ENCODE measurements around the gene TXNRD1. TPM values are rescaled to one million over a fixed set of nuclear protein-coding genes. Genes with fewer than 3 reads are reported as not detected.

The TXNRD1 gene
- total and polyA plus RNA-seq, 2 of the 8 experiments (the other 6 are each of a cell fraction or from before 2014, with no cell fraction given), result 56.8 to 127 TPM

DNA sequence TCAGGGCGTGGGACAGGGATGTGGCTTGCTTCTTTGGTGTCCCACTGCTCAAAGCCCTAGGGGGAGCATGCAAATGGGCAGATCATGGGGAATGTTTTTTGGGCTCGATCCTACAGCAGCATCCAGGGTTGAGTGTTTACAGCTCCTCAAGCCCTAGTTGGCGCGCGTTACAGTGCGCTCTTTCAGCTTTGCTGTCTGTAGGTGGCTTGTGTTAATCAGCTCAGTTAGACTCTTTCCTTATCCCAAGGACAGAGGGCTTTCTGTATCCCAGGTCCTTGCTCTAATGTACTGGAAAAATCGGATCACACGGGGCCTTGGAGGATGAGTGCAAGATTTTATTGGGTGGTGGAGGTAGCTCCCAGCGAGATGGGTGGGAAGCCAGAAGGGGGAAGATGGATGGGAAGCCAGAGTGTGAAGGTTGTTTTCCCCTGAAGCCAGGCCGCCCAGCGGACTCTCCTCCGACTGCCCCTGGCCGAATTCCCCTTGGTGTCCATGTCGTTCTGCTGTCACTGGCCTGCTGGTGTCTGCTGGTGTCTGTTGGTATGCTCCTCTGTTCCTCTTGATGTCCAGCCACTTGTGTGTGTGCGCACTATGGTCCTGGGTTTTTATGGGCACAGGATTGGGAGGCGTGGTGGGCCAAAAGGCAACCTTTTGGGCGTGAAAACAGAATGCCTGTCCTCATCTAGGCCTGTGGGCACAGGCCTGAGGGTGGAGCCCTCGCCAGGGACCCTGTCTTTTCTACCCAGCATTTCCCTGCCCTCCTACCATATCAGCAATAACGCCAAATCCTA is 10.7 kb upstream of the TXNRD1 start:
- no peak overlapping the region for H3K23ac ChIP-seq (ENCODE audit: insufficient read length)
- H3K36me3 ChIP-seq (ENCODE audit: control insufficient read depth in 2 of 4, insufficient read depth in 4 of 4, low read length in 3 of 4), result no peaks in the 10 kb centered on the region
- H2BK5ac ChIP-seq (ENCODE audit: low read depth, low read length), result 0 out of 2 replicates have a peak overlapping the region, but pooled peaks have one; percentile 37
- peak overlapping the region; percentile 28 for H3K4ac ChIP-seq (replicated peaks; ENCODE audit: insufficient read length, low read depth, low read length)
- H3K4me1 ChIP-seq (replicated peaks in 1 of 4; ENCODE audit: control insufficient read depth in 3 of 4, insufficient read depth in 4 of 4, low read length in 3 of 4), result peaks cover 0 to 4% (median 0%) of the 10 kb centered on the region in 4 experiments; a peak in 1 of 7 replicates
- no peak overlapping the region for H3K9ac ChIP-seq (replicated peaks in 1 of 4; ENCODE audit: extremely low read depth in 1 of 4, low read depth in 3 of 4, low read length in 3 of 4)
- no peak overlapping the region for H3K56ac ChIP-seq (replicated peaks; ENCODE audit: insufficient read length, low read depth, low read length)
- H2BK120ac ChIP-seq (replicated peaks; ENCODE audit: low read depth, low read length), result no peak overlapping the region
- H3K18ac ChIP-seq (ENCODE audit: extremely low read depth, low read length), result no peak overlapping the region
- CTCF ChIA-PET (ENCODE audit: partially characterized antibody), result interaction anchor here (0.7 to 8.5 kb wide), 9 partner anchors 9 to 177 kb away, joined by 3 to 75 read pairs (median 3); partner anchors contain the start of gene TXNRD1
- H2AK5ac ChIP-seq (ENCODE audit: low read depth, low read length), result no peak overlapping the region
- no peaks in the 10 kb centered on the region for H3K79me1 ChIP-seq (ENCODE audit: low read depth, low read length)
- H2AFZ ChIP-seq (ENCODE audit: low read length), result peak overlapping the region; percentile 63; the same call in 1 of the 2 replicates
- H4K5ac ChIP-seq (ENCODE audit: insufficient read length, low read depth, low read length), result no peak overlapping the region
- no peak overlapping the region for H3K4me2 ChIP-seq (ENCODE audit: insufficient read depth in 1 of 2, low read depth in 2 of 2, low read length in 2 of 2)
- H2BK20ac ChIP-seq (ENCODE audit: low read length), result no peak overlapping the region
- POLR2A ChIA-PET (ENCODE audit: partially characterized antibody), result no interaction called here
- TF ChIP-seq BACH1 (IDR thresholded peaks at IDR 0.05; ENCODE audit: low read length) (no peak), TAF1 (IDR thresholded peaks at IDR 0.05; ENCODE audit: low read depth, low read length) (no peak), SIX5 (IDR thresholded peaks at IDR 0.05; ENCODE audit: low read depth, low read length) (no peak), PHF8 (conservative IDR thresholded peaks at IDR 0.05; ENCODE audit: low read depth, low read length) (no peak)
- TF ChIP-seq, protein P1, sequence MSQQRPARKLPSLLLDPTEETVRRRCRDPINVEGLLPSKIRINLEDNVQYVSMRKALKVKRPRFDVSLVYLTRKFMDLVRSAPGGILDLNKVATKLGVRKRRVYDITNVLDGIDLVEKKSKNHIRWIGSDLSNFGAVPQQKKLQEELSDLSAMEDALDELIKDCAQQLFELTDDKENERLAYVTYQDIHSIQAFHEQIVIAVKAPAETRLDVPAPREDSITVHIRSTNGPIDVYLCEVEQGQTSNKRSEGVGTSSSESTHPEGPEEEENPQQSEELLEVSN (IDR thresholded peaks at IDR 0.05), result no peak
- no peaks in the 10 kb centered on the region for H3K27me3 ChIP-seq (replicated peaks in 1 of 4; ENCODE audit: control insufficient read depth in 3 of 4, extremely low read depth in 1 of 4, insufficient read depth in 3 of 4, low read length in 3 of 4)
- peaks cover 0 to 3% of the 10 kb centered on the region in 2 experiments; a peak in 1 of 4 replicates for H3K9me3 ChIP-seq (ENCODE audit: insufficient read depth in 2 of 2, low read depth in 1 of 2, low read length in 1 of 2)
- no peaks in the 10 kb centered on the region for H4K20me1 ChIP-seq (replicated peaks in 1 of 2; ENCODE audit: control insufficient read depth in 1 of 2, insufficient read depth in 2 of 2, low read length in 2 of 2)
- no peak overlapping the region for H3K4me3 ChIP-seq (ENCODE audit: extremely low read depth in 1 of 4, insufficient read depth in 2 of 4, low read depth in 3 of 4, low read length in 4 of 4)
- H3K27ac ChIP-seq (ENCODE audit: low read depth, low read length), result no peak overlapping the region
- H4K91ac ChIP-seq (replicated peaks; ENCODE audit: insufficient read length, low read length), result no peak overlapping the region
- DNase-seq (ENCODE audit: low read depth in 1 of 2, low spot score in 2 of 2) (no peak), FAIRE-seq (no peak)
- H4K8ac ChIP-seq (ENCODE audit: extremely low read depth, insufficient read depth, low read length), result no peak overlapping the region; the same call in 1 of the 2 replicates
- H2BK12ac ChIP-seq (ENCODE audit: low read depth, low read length), result no peak overlapping the region
- no peaks in the 10 kb centered on the region for H3K79me2 ChIP-seq (ENCODE audit: control insufficient read depth in 1 of 2, insufficient read depth in 2 of 2, low read length in 2 of 2)
- WGBS, 2 experiments (ENCODE audit: extremely low coverage in 1 of 2, insufficient coverage in 1 of 2, insufficient read length in 1 of 2, insufficient replicate concordance in 2 of 2, low coverage in 1 of 2, low lambda C conversion rate in 2 of 2, missing lambda C conversion rate in 1 of 2), result 89% methylated on average over 19 of the region's 19 CpGs; no CpG with 5 or more reads in 1 of the 2 experiments
- H3K23me2 ChIP-seq (ENCODE audit: low read depth, low read length), result no peaks in the 10 kb centered on the region
- no peak overlapping the region for H3K14ac ChIP-seq (ENCODE audit: insufficient read length)
- H2BK15ac ChIP-seq (ENCODE audit: low read length), result no peak overlapping the region

Measured in H1 (cell line).